GM12878 (cell line): ENCODE measurements around the gene ENO2. TPM values are rescaled to one million over a fixed set of nuclear protein-coding genes. Genes with fewer than 3 reads are reported as not detected.

ENCODE experiments used
- ATAC-seq: fragments of 200-7000 bp; cut with Tn5 transposase; 3 replicates; pipeline ENCODE4 v1.9.1; 2020; ENCODE audit warnings: mild to moderate bottlenecking, moderate library complexity
- BruUV-seq: library from RNA; stranded (reverse); fragments of 400-500 nt; replicated peaks from 2 replicates; lab custom pipeline; 2021; lab: Mats Ljungman, UMichigan
- CTCF ChIA-PET: fragments of 300-600 bp; sonication (Branson Sonifier 250); formaldehyde crosslinking; extraction: SDS; loops from one replicate; lab custom pipeline; 2021; ENCODE audit warnings: inconsistent platforms; lab: Yijun Ruan, JAX
- POLR2A ChIA-PET: fragments of 350-600 bp; formaldehyde crosslinking; extraction: SDS; loops from one replicate; lab custom pipeline; 2021; ENCODE audit warnings: inconsistent platforms; lab: Charles Lee
- RAD21 ChIA-PET: fragments of 300-600 bp; sonication (Branson Sonifier 250); formaldehyde crosslinking; loops from one replicate; lab custom pipeline; 2023; ENCODE audit warnings: antibody characterized with exemption; ENCODE audit not compliant: unreplicated experiment; lab: Charles Lee
- SMC1A ChIA-PET: fragments of 300-600 bp; sonication (Branson Sonifier 250); formaldehyde crosslinking; loops from one replicate; lab custom pipeline; 2023; ENCODE audit not compliant: unreplicated experiment, uncharacterized antibody; lab: Charles Lee
- DNase-seq: peaks from one replicate; pipeline ENCODE4 v3.0.0-alpha.2; 2011; ENCODE audit warnings: low read depth, low spot score
- FAIRE-seq: peaks from 3 replicates; lab custom pipeline; 2011; peaks lifted over from hg19 to GRCh38; lab: Jason Lieb, UNC
- H2AFZ ChIP-seq: 2 replicates; pipeline ENCODE4 v1.6.0; 2011; ENCODE audit warnings: low read depth, low read length, control low read depth; ENCODE audit not compliant: control insufficient read depth
- H3K27ac ChIP-seq: 2 replicates; pipeline ENCODE4 v1.5.1; 2011; ENCODE audit warnings: control low read depth; ENCODE audit not compliant: control insufficient read depth, insufficient read depth
- H3K27me3 ChIP-seq, 2 experiments: replicated peaks in 1 of 2; 2 replicates each; pipeline versions ENCODE4 v1.6.0 to v1.6.1; 2011; ENCODE audit warnings: low read length in 1 of 2; ENCODE audit not compliant: control insufficient read depth in 2 of 2, insufficient read depth in 2 of 2
- H3K36me3 ChIP-seq, 2 experiments: 2 replicates each; pipeline ENCODE4 v1.5.1; 2011; ENCODE audit warnings: low read length in 1 of 2; ENCODE audit not compliant: control insufficient read depth in 2 of 2, insufficient read depth in 2 of 2
- H3K4me1 ChIP-seq: 2 replicates; pipeline ENCODE4 v1.6.1; 2011; ENCODE audit warnings: mild to moderate bottlenecking, low read length, moderate library complexity, mixed read lengths; ENCODE audit not compliant: control insufficient read depth, insufficient read depth
- H3K4me2 ChIP-seq: 2 replicates; pipeline ENCODE4 v1.6.0; 2011; ENCODE audit warnings: control low read depth; ENCODE audit not compliant: control insufficient read depth, insufficient read depth
- H3K4me3 ChIP-seq: fragments of 200-600 bp; sonication (generic); 2 replicates; pipeline ENCODE4 v1.5.1; 2016
- H3K79me2 ChIP-seq: 2 replicates; pipeline ENCODE4 v1.6.0; 2011; ENCODE audit warnings: low read length; ENCODE audit not compliant: control insufficient read depth, insufficient read depth
- H3K9ac ChIP-seq: 2 replicates; pipeline ENCODE4 v1.8.0; 2011; ENCODE audit warnings: low read length, control low read depth, mixed read lengths; ENCODE audit not compliant: control insufficient read depth, insufficient read depth
- H3K9me3 ChIP-seq: replicated peaks from 3 replicates; pipeline ENCODE4 v1.5.1; 2011; ENCODE audit warnings: mild to moderate bottlenecking, low read length; ENCODE audit not compliant: control insufficient read depth, insufficient read depth
- H4K20me1 ChIP-seq: 2 replicates; pipeline ENCODE4 v1.6.0; 2011; ENCODE audit not compliant: control insufficient read depth, insufficient read depth
- BMI1 ChIP-seq: fragments of 450-650 bp; IDR thresholded peaks from 2 replicates; pipeline ENCODE4 v1.6.1; 2016; ENCODE audit warnings: mild to moderate bottlenecking, moderate library complexity, borderline replicate concordance
- DPF2 ChIP-seq: fragments of 450-650 bp; IDR thresholded peaks from 2 replicates; pipeline ENCODE4 v1.6.1; 2017; ENCODE audit warnings: mild to moderate bottlenecking
- HSF1 ChIP-seq: fragments of 150-350 bp; IDR thresholded peaks from 2 replicates; pipeline ENCODE4 v1.6.1; 2014; ENCODE audit warnings: mild to moderate bottlenecking, low read depth, low read length
- KAT2A ChIP-seq: conservative IDR thresholded peaks from 2 replicates; pipeline ENCODE4 v1.6.1; 2011; ENCODE audit warnings: low read depth, low read length; ENCODE audit not compliant: control insufficient read depth
- NBN ChIP-seq: fragments of 450-650 bp; IDR thresholded peaks from 2 replicates; pipeline ENCODE4 v1.6.1; 2016
- NRF1 ChIP-seq: conservative IDR thresholded peaks from 2 replicates; pipeline ENCODE4 v1.6.1; 2011; ENCODE audit warnings: mild to moderate bottlenecking, low read depth, low read length, improper control_type of control experiment
- POLR2A ChIP-seq: IDR thresholded peaks from 2 replicates; pipeline ENCODE4 v1.6.1; 2011; ENCODE audit warnings: low read depth, mild to moderate bottlenecking, low read length
- RBBP5 ChIP-seq: fragments of 200-600 bp; sonication (generic); conservative IDR thresholded peaks from 2 replicates; pipeline ENCODE4 v1.6.1; 2016
- TARDBP ChIP-seq: IDR thresholded peaks from 2 replicates; pipeline ENCODE4 v1.6.1; 2016; ENCODE audit warnings: borderline replicate concordance
- WRNIP1 ChIP-seq: IDR thresholded peaks from 2 replicates; pipeline ENCODE4 v1.6.1; 2011; ENCODE audit warnings: low read depth, low read length, improper control_type of control experiment, borderline replicate concordance
- ZNF384 ChIP-seq: IDR thresholded peaks from 2 replicates; pipeline ENCODE4 v1.6.1; 2012; ENCODE audit warnings: low read depth, mild to moderate bottlenecking, low read length, improper control_type of control experiment, borderline replicate concordance
- WGBS: methylation state at CpG from one replicate; pipeline ENCODE4 v1.1.6; 2016; ENCODE audit warnings: low lambda C conversion rate; ENCODE audit not compliant: insufficient replicate concordance, insufficient coverage; ENCODE audit errors: missing lambda C conversion rate; 5-methylcytosine and 5-hydroxymethylcytosine counted together
- in situ Hi-C: fragments of 300-500 bp; cut with MboI; formaldehyde crosslinking; loops from 9 replicates; pipeline ENCODE4 v1.14.3; 2018; ENCODE audit warnings: mixed read lengths
- intact Hi-C: fragments of 100-400 bp; cut with micrococcal nuclease; formaldehyde crosslinking; loops from one replicate; pipeline ENCODE4 v1.14.2; 2022; ENCODE audit not compliant: unreplicated experiment
- polyA plus RNA-seq, 11 experiments: library from polyadenylated mRNA; depleted of rRNA in 4 of 11; unstranded in 6 of 11; stranded (reverse) in 5 of 11; fragments of >200 nt; fragmentation: Nextera tagmentation in 4 of 11; fragmentation: Illumina TruSeq in 1 of 11; extraction: Ambion mirVana in 4 of 11; extraction: Trizol in 1 of 11; gene quantifications; 1 replicate in 1 of 11; 2 replicates in 10 of 11; pipeline versions ENCODE4 v1.2.1 to v1.2.3, GENCODE V29; 2011 to 2016; ENCODE audit warnings: inconsistent platforms in 2 of 11, missing spikeins in 2 of 11, low read depth in 1 of 11
- total RNA-seq, 4 experiments: library from RNA; depleted of rRNA in 3 of 4; stranded (reverse); fragments of >200 nt in 3 of 4; fragmentation: Illumina TruSeq in 1 of 4; extraction: Trizol in 1 of 4; gene quantifications; 2 replicates each; pipeline versions ENCODE4 v1.2.1 to v1.2.3, GENCODE V29; 2013 to 2021
- TF ChIP-seq, protein P1 (sequence below): fragments of 450-650 bp; IDR thresholded peaks from 2 replicates; pipeline ENCODE4 v1.6.1; 2018; ENCODE audit warnings: borderline replicate concordance, mild to moderate bottlenecking; ENCODE audit not compliant: partially characterized antibody

ENO2 gene
- total and polyA plus RNA-seq, 10 of the 15 experiments (the other 5 are each of a cell fraction or from before 2014, with no cell fraction given), result 24.8 to 196 (median 43.1) TPM

DNA sequence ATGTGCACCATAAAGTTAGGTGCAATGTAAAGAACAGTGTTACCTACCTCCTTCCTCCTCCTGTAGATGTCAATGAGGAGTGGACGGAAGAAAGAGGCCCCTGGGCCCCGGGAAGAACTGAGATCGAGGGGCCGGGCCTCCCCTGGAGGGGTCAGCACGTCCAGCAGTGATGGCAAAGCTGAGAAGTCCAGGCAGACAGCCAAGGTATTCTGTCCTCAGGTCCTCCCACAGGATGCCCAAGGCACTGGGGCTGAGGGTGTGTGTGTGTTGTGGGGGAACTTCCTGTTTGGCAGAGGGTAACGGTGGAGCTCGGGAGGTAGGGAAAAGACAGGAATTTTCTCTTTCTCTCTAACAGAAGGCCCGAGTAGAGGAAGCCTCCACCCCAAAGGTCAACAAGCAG lies 19.7 kb downstream of the ENO2 start (continued):
- TF ChIP-seq WRNIP1 (no peak), NBN (no peak)

DNA sequence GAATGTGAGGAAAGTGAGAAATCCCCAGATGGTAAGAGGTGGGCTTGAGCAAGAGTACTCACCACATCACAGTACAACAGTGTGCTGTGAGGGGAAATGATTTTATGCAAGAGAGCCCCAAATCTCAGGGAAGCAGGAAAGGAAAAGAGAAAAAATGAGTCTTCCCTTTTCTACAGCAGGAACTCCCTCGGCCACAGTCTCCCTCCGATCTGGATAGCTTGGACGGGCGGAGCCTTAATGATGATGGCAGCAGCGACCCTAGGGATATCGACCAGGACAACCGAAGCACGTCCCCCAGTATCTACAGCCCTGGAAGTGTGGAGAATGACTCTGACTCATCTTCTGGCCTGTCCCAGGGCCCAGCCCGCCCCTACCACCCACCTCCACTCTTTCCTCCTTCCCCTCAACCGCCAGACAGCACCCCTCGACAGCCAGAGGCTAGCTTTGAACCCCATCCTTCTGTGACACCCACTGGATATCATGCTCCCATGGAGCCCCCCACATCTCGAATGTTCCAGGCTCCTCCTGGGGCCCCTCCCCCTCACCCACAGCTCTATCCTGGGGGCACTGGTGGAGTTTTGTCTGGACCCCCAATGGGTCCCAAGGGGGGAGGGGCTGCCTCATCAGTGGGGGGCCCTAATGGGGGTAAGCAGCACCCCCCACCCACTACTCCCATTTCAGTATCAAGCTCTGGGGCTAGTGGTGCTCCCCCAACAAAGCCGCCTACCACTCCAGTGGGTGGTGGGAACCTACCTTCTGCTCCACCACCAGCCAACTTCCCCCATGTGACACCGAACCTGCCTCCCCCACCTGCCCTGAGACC lies 21.2 kb downstream of the ENO2 start:
- H3K4me2 ChIP-seq, result peak overlapping the region; percentile 95
- no peaks in the 10 kb centered on the region for H4K20me1 ChIP-seq
- DNase-seq (no peak), ATAC-seq (no peak), FAIRE-seq (no peak)
- no peaks in the 10 kb centered on the region for H3K27me3 ChIP-seq
- SMC1A ChIA-PET, result interaction anchor here (2.3 kb wide), 1 partner anchor 9 kb away, joined by 7 read pairs; no protein-coding TSS in a partner anchor
- peaks cover 11% of the 10 kb centered on the region; the same call in 1 of the 2 replicates for H3K4me1 ChIP-seq
- peak overlapping the region; percentile 92; the same call in 1 of the 2 replicates for H3K27ac ChIP-seq
- 89% methylated on average over 13 of the region's 14 CpGs for whole genome bisulfite sequencing
- POLR2A ChIA-PET, result interaction anchor here (0.5 to 17.8 kb wide), 4 partner anchors 8 to 34 kb away, joined by 3 to 524 read pairs (median 16); partner anchors contain the start of genes ATN1, C12orf57 and RNU7-1
- peaks cover 30% of the 10 kb centered on the region for H3K79me2 ChIP-seq
- in situ Hi-C loops (no loop called here), intact Hi-C loops (no loop called here)
- peak overlapping the region; percentile 86; the same call in 1 of the 2 replicates for H3K4me3 ChIP-seq
- H3K9me3 ChIP-seq, result no peaks in the 10 kb centered on the region
- no peak overlapping the region for H2AFZ ChIP-seq
- H3K9ac ChIP-seq, result no peak overlapping the region
- BruUV-seq, result no TSS peak
- H3K36me3 ChIP-seq, result peaks cover 4 to 5% of the 10 kb centered on the region in 2 experiments; a peak in 3 of 4 replicates
- CTCF ChIA-PET, result interaction anchor here (0.8 to 8.6 kb wide), 6 partner anchors 9 to 157 kb away, joined by 3 to 111 read pairs (median 4); partner anchors contain the start of gene C1R
- RAD21 ChIA-PET, result interaction anchor here (1.6 kb wide), 1 partner anchor 9 kb away, joined by 7 read pairs; the partner anchor contains the start of genes C12orf57 and RNU7-1
- TF ChIP-seq, protein P1, sequence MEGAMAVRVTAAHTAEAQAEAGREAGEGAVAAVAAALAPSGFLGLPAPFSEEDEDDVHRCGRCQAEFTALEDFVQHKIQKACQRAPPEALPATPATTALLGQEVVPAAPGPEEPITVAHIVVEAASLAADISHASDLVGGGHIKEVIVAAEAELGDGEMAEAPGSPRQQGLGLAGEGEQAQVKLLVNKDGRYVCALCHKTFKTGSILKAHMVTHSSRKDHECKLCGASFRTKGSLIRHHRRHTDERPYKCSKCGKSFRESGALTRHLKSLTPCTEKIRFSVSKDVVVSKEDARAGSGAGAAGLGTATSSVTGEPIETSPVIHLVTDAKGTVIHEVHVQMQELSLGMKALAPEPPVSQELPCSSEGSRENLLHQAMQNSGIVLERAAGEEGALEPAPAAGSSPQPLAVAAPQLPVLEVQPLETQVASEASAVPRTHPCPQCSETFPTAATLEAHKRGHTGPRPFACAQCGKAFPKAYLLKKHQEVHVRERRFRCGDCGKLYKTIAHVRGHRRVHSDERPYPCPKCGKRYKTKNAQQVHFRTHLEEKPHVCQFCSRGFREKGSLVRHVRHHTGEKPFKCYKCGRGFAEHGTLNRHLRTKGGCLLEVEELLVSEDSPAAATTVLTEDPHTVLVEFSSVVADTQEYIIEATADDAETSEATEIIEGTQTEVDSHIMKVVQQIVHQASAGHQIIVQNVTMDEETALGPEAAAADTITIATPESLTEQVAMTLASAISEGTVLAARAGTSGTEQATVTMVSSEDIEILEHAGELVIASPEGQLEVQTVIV, result no peak
- TF ChIP-seq BMI1, result no peak
- TF ChIP-seq POLR2A, result no peak
- TF ChIP-seq NRF1, result no peak
- TF ChIP-seq KAT2A, result no peak
- no peak for TF ChIP-seq DPF2
- TF ChIP-seq TARDBP, result no peak
- no peak for TF ChIP-seq ZNF384
- TF ChIP-seq WRNIP1, result no peak
- TF ChIP-seq HSF1, result no peak
- TF ChIP-seq RBBP5, result no peak
